Neuronal stem cell (in vitro differentiated cells): ENCODE results near the gene CENPVL3.

Experiments used
- DNase-seq: peaks from one replicate; pipeline ENCODE4 v3.0.0-alpha.2; 2013; ENCODE audit warnings: low spot score
- H2AFZ ChIP-seq: one replicate; pipeline ENCODE4 v1.6.1; 2013; ENCODE audit warnings: mild to moderate bottlenecking, low read length, inconsistent platforms
- H2AK5ac ChIP-seq: 2 replicates; pipeline ENCODE4 v1.6.1; 2013; ENCODE audit warnings: low read depth, mild to moderate bottlenecking, inconsistent platforms, low read length, moderate library complexity, mixed read lengths
- H2BK120ac ChIP-seq: 2 replicates; pipeline ENCODE4 v1.6.1; 2013; ENCODE audit warnings: low read depth, mild to moderate bottlenecking, inconsistent platforms, low read length, moderate library complexity, mixed read lengths
- H2BK12ac ChIP-seq: one replicate; pipeline ENCODE4 v1.6.1; 2013; ENCODE audit warnings: low read length, inconsistent platforms
- H2BK15ac ChIP-seq: 2 replicates; pipeline ENCODE4 v1.6.1; 2013; ENCODE audit warnings: mild to moderate bottlenecking, low read length, inconsistent platforms, mixed read lengths
- H2BK5ac ChIP-seq: one replicate; pipeline ENCODE4 v1.6.1; 2013; ENCODE audit warnings: inconsistent platforms, mild to moderate bottlenecking, low read length, moderate library complexity
- H3K14ac ChIP-seq: one replicate; pipeline ENCODE4 v1.6.1; 2013; ENCODE audit warnings: low read length, inconsistent platforms
- H3K18ac ChIP-seq: 2 replicates; pipeline ENCODE4 v1.6.1; 2013; ENCODE audit warnings: low read length, inconsistent platforms
- H3K23ac ChIP-seq: 2 replicates; pipeline ENCODE4 v1.6.1; 2013; ENCODE audit warnings: low read depth, mild to moderate bottlenecking, mixed read lengths, low read length, inconsistent platforms; ENCODE audit not compliant: poor library complexity
- H3K27ac ChIP-seq: replicated peaks from 3 replicates; pipeline ENCODE4 v1.5.1; 2013; ENCODE audit warnings: low read length, inconsistent platforms
- H3K27me3 ChIP-seq, 3 experiments: 2 replicates each; pipeline ENCODE4 v1.6.1; 2013; ENCODE audit warnings: low read length in 3 of 3, mild to moderate bottlenecking in 2 of 3, inconsistent platforms in 1 of 3, low read depth in 1 of 3, mixed read lengths in 1 of 3, moderate library complexity in 1 of 3; ENCODE audit not compliant: control insufficient read depth in 3 of 3, insufficient read depth in 3 of 3
- H3K36me3 ChIP-seq, 2 donors: replicated peaks in 1 of 2; 2 replicates each; pipeline ENCODE4 v1.6.1; 2013; ENCODE audit warnings: low read length in 2 of 2; ENCODE audit not compliant: control insufficient read depth in 2 of 2, insufficient read depth in 2 of 2
- H3K4ac ChIP-seq: 2 replicates; pipeline ENCODE4 v1.6.1; 2013; ENCODE audit warnings: inconsistent platforms, mild to moderate bottlenecking, low read length, moderate library complexity
- H3K4me1 ChIP-seq, 2 donors: 1 replicate in 1 of 2; 2 replicates in 1 of 2; pipeline ENCODE4 v1.6.1; 2013; ENCODE audit warnings: low read length in 2 of 2, low read depth in 1 of 2; ENCODE audit not compliant: control insufficient read depth in 2 of 2, insufficient read depth in 1 of 2
- H3K4me2 ChIP-seq: one replicate; pipeline ENCODE4 v1.6.1; 2013; ENCODE audit warnings: mild to moderate bottlenecking, low read length, inconsistent platforms; ENCODE audit not compliant: insufficient read depth, poor library complexity, severe bottlenecking
- H3K4me3 ChIP-seq, 2 donors: 2 replicates each; pipeline ENCODE4 v1.5.1; 2013; ENCODE audit warnings: low read length in 2 of 2, mild to moderate bottlenecking in 2 of 2, inconsistent platforms in 1 of 2, moderate library complexity in 1 of 2
- H3K79me1 ChIP-seq: one replicate; pipeline ENCODE4 v1.6.1; 2013; ENCODE audit warnings: low read depth, mild to moderate bottlenecking, inconsistent platforms, low read length, moderate library complexity
- H3K9ac ChIP-seq: one replicate; pipeline ENCODE4 v1.6.1; 2013; ENCODE audit warnings: mild to moderate bottlenecking, low read depth, low read length, inconsistent platforms; ENCODE audit not compliant: poor library complexity
- H3K9me3 ChIP-seq, 2 donors: replicated peaks in 1 of 2; 2 replicates each; pipeline versions ENCODE3 to v1.6.1; 2013; ENCODE audit warnings: low read length in 2 of 2, mild to moderate bottlenecking in 2 of 2, inconsistent platforms in 1 of 2, low read depth in 1 of 2, mixed read lengths in 1 of 2, moderate library complexity in 1 of 2; ENCODE audit not compliant: control insufficient read depth in 2 of 2, insufficient read depth in 1 of 2
- H4K8ac ChIP-seq: one replicate; pipeline ENCODE4 v1.6.1; 2013; ENCODE audit warnings: low read depth, mild to moderate bottlenecking, inconsistent platforms, low read length, moderate library complexity
- H4K91ac ChIP-seq: one replicate; pipeline ENCODE4 v1.6.1; 2013; ENCODE audit warnings: low read length, low read depth, mild to moderate bottlenecking, inconsistent platforms; ENCODE audit not compliant: poor library complexity
- WGBS, 2 donors: extraction: QIAGEN DNeasy Blood & Tissue Kit; methylation state at CpG; one replicate each; pipeline ENCODE4 v1.1.7; 2013; ENCODE audit warnings: missing lambda C conversion rate in 2 of 2, mixed read lengths in 1 of 2; ENCODE audit not compliant: insufficient read length in 2 of 2, insufficient replicate concordance in 1 of 2; ENCODE audit errors: extremely low coverage in 2 of 2; 5-methylcytosine and 5-hydroxymethylcytosine counted together

CENPVL3 gene

DNA sequence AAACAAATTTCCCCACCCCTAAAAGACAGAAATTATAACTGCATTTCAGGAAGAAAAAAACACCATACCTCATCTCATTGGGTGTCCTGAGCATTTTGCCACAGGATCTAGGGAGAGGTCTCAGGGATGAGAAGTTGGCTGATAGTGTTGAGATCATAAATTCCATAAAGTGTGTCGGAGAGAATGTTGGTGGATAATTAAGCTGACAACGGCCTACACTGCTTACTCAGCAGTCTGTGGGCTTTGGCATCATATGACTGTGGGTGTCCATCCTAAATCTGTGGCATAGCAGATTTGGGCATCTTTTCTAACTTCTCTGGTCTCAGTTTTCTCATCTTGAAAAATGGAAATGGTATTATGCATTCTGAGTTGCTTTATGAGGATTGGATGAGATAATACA is 12.3 kb downstream of the CENPVL3 start:
- no peak for DNase-seq
- Histone ChIP-seq H3K4ac (no peak overlapping the region), H2BK5ac (no peak overlapping the region), H3K79me1 (no peaks in the 10 kb centered on the region), H2BK12ac (no peak overlapping the region), H2AK5ac (no peak overlapping the region), H2BK15ac (no peak overlapping the region), H4K91ac (no peak overlapping the region), H3K4me3 (no peak overlapping the region), H2BK120ac (no peak overlapping the region), H3K18ac (no peak overlapping the region), H3K4me2 (no peak overlapping the region), H3K27ac (no peak overlapping the region), H3K4me1 (no peaks in the 10 kb centered on the region), H3K9ac (no peak overlapping the region), H4K8ac (no peak overlapping the region), H3K23ac (no peak overlapping the region), H2AFZ (no peak overlapping the region), H3K27me3 (peaks cover 0 to 24% (median 0%) of the 10 kb centered on the region in 3 experiments), H3K36me3 (no peaks in the 10 kb centered on the region), H3K14ac (no peak overlapping the region), H3K9me3 (no peaks in the 10 kb centered on the region)
- WGBS, 2 donors = no CpG with 5 or more reads among the region's 2 CpGs

- H3K23ac ChIP-seq = no peak overlapping the region
- no peak overlapping the region for H3K4me3 ChIP-seq
- H3K79me1 ChIP-seq = no peaks in the 10 kb centered on the region
- no peak overlapping the region for H4K8ac ChIP-seq
- no peak overlapping the region for H3K27ac ChIP-seq
- no peak overlapping the region for H3K14ac ChIP-seq
- H4K91ac ChIP-seq = no peak overlapping the region
- H2AFZ ChIP-seq = no peak overlapping the region
- no peaks in the 10 kb centered on the region for H3K9me3 ChIP-seq
- no peak overlapping the region for H2BK15ac ChIP-seq
- H3K9ac ChIP-seq = no peak overlapping the region
- no peak overlapping the region for H2BK12ac ChIP-seq
- no peak overlapping the region for H3K4ac ChIP-seq
- no peak overlapping the region for H2AK5ac ChIP-seq
- no peak overlapping the region for H3K4me2 ChIP-seq
- DNase-seq = no peak
- H2BK5ac ChIP-seq = no peak overlapping the region
- WGBS, 2 donors = no CpG with 5 or more reads among the region's 7 CpGs
- H3K36me3 ChIP-seq = no peaks in the 10 kb centered on the region
- H2BK120ac ChIP-seq = no peak overlapping the region
- no peaks in the 10 kb centered on the region for H3K4me1 ChIP-seq
- H3K18ac ChIP-seq = no peak overlapping the region
- H3K27me3 ChIP-seq = peaks cover 0 to 3% (median 0%) of the 10 kb centered on the region in 3 experiments
These were observed 19.8 kb downstream of the CENPVL3 start for GRCh38 chrX:51598899-51599298.

DNA sequence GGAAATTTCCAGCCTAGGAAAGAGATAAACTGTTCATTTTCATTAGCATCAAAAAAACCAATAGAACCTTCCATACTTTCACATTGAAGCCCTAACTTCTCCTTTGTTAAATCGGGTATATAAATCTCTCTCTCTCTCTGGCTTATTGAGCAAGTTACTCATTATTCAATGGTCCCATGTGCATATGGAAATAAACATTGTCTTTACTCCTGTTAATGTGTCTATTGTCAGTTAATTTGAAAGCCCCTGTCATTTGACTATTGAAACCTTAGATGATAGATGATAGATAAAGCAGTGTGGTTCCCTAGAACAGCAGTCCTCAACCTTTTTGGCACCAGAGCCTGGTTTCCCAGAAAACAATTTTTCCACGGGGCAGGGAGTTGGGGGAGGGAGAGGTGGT is 46.8 kb downstream of the CENPVL3 start:
- H3K4me3 ChIP-seq = no peak overlapping the region
- WGBS, 2 donors = no CpG with 5 or more reads among the region's 2 CpGs
- no peak overlapping the region for H3K23ac ChIP-seq
- no peaks in the 10 kb centered on the region for H3K36me3 ChIP-seq
- H4K91ac ChIP-seq = no peak overlapping the region
- no peaks in the 10 kb centered on the region for H3K4me1 ChIP-seq
- no peak overlapping the region for H2BK15ac ChIP-seq
- H3K9me3 ChIP-seq = no peaks in the 10 kb centered on the region
- no peak overlapping the region for H3K14ac ChIP-seq
- H2BK5ac ChIP-seq = no peak overlapping the region
- no peak overlapping the region for H3K18ac ChIP-seq
- no peak overlapping the region for H2AFZ ChIP-seq
- no peak overlapping the region for H3K27ac ChIP-seq
- no peak overlapping the region for H3K9ac ChIP-seq
- H2AK5ac ChIP-seq = no peak overlapping the region
- H3K4ac ChIP-seq = no peak overlapping the region
- H2BK12ac ChIP-seq = no peak overlapping the region
- H4K8ac ChIP-seq = no peak overlapping the region
- no peak overlapping the region for H3K4me2 ChIP-seq
- H2BK120ac ChIP-seq = no peak overlapping the region
- DNase-seq = no peak
- H3K79me1 ChIP-seq = no peaks in the 10 kb centered on the region
- H3K27me3 ChIP-seq = peaks cover 0 to 5% (median 0%) of the 10 kb centered on the region in 3 experiments

DNA sequence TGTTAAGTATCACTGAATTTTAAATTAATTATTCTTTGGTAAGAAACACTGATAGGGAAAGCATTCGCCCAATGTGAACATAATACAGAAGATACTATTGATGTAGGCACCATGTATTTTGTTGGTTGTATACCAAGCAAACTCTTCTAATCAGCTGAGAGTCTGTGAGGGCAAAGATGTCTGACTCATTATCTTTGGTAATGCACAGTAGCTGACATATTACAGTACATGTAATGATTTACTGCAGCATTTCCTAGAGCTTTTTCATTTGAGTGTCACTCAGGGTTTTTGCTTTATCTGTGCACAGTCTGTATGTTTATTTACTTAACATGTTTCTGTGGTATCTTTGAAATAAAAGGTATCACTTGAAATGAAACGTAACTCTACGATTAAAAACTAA is 49.2 kb downstream of the CENPVL3 start:
- Histone ChIP-seq H4K8ac (no peak overlapping the region), H3K9me3 (no peaks in the 10 kb centered on the region), H2BK12ac (no peak overlapping the region), H3K36me3 (no peaks in the 10 kb centered on the region), H3K4me3 (no peak overlapping the region), H3K18ac (no peak overlapping the region), H3K27me3 (peaks cover 0 to under 1% (median 0%) of the 10 kb centered on the region in 3 experiments), H3K27ac (no peak overlapping the region), H2AK5ac (no peak overlapping the region), H2AFZ (no peak overlapping the region), H3K79me1 (no peaks in the 10 kb centered on the region), H3K23ac (no peak overlapping the region), H3K4me2 (no peak overlapping the region), H3K4ac (no peak overlapping the region), H3K9ac (no peak overlapping the region), H2BK5ac (no peak overlapping the region), H2BK15ac (no peak overlapping the region), H3K4me1 (no peaks in the 10 kb centered on the region), H2BK120ac (no peak overlapping the region), H4K91ac (no peak overlapping the region), H3K14ac (no peak overlapping the region)
- WGBS, 2 donors = no CpG with 5 or more reads among the region's 3 CpGs
- DNase-seq = no peak
